Endothelial cell of umbilical vein (primary cell): ENCODE results near the gene PTPRD. TPM values are rescaled to one million over a fixed set of nuclear protein-coding genes. Genes with fewer than 3 reads are reported as not detected.

Experiments used
- BruUV-seq: library from RNA; stranded (reverse); fragments of 400-500 nt; replicated peaks from 2 replicates; lab custom pipeline; 2021; lab: Mats Ljungman, UMichigan
- CTCF ChIA-PET: fragments of 300-600, 350-600 bp; sonication (Branson Sonifier 250); formaldehyde crosslinking; loops from one replicate; lab custom pipeline; 2021; ENCODE audit warnings: antibody characterized with exemption, inconsistent platforms; lab: Charles Lee
- POLR2A ChIA-PET: fragments of 300-600, 350-600 bp; sonication (Branson Sonifier 250); formaldehyde crosslinking; loops from one replicate; lab custom pipeline; 2021; ENCODE audit warnings: antibody characterized with exemption, inconsistent platforms; lab: Charles Lee
- DNase-seq: peaks from one replicate; pipeline ENCODE4 v3.0.0-alpha.2; 2011; ENCODE audit warnings: low read depth, low spot score
- FAIRE-seq: peaks from 2 replicates; lab custom pipeline; 2011; peaks lifted over from hg19 to GRCh38; lab: Jason Lieb, UNC
- H2AFZ ChIP-seq: 2 replicates; pipeline ENCODE4 v1.6.0; 2012; ENCODE audit warnings: low read depth, low read length, control low read depth, inconsistent platforms
- H3K27ac ChIP-seq: 2 replicates; pipeline ENCODE4 v1.5.1; 2011; ENCODE audit warnings: low read depth, mild to moderate bottlenecking, control low read depth, low read length, moderate library complexity; ENCODE audit not compliant: insufficient read depth
- H3K27me3 ChIP-seq, 2 experiments: 2 replicates each; pipeline versions ENCODE4 v1.6.0 to v1.6.1; 2011; ENCODE audit warnings: low read length in 2 of 2, mixed read lengths in 1 of 2; ENCODE audit not compliant: control insufficient read depth in 2 of 2, insufficient read depth in 2 of 2
- H3K36me3 ChIP-seq, 2 experiments: 2 replicates in 1 of 2; 3 replicates in 1 of 2; pipeline ENCODE4 v1.5.1; 2011; ENCODE audit warnings: low read length in 2 of 2, mild to moderate bottlenecking in 1 of 2, moderate library complexity in 1 of 2; ENCODE audit not compliant: control insufficient read depth in 2 of 2, insufficient read depth in 2 of 2; ENCODE audit errors: extremely low read depth in 1 of 2
- H3K4me1 ChIP-seq: 3 replicates; pipeline ENCODE4 v1.5.1; 2011; ENCODE audit warnings: mild to moderate bottlenecking, low read length; ENCODE audit not compliant: control insufficient read depth, insufficient read depth; ENCODE audit errors: extremely low read depth
- H3K4me2 ChIP-seq: 2 replicates; pipeline ENCODE4 v1.6.1; 2011; ENCODE audit warnings: low read length, control low read depth, mixed read lengths; ENCODE audit not compliant: insufficient read depth
- H3K4me3 ChIP-seq, 3 experiments: fragments of 200-600 bp in 1 of 3; sonication (generic), shearing (Covaris generic) in 1 of 3; replicated peaks in 1 of 3; 2 replicates each; pipeline ENCODE4 v1.5.1; 2011 to 2016; ENCODE audit warnings: control low read depth in 3 of 3, low read length in 3 of 3, mild to moderate bottlenecking in 2 of 3, inconsistent platforms in 1 of 3, low read depth in 1 of 3, moderate library complexity in 1 of 3; ENCODE audit not compliant: insufficient read depth in 1 of 3
- H3K79me2 ChIP-seq: 2 replicates; pipeline ENCODE4 v1.6.0; 2012; ENCODE audit warnings: low read length, inconsistent platforms; ENCODE audit not compliant: control insufficient read depth, insufficient read depth
- H3K9ac ChIP-seq: replicated peaks from 2 replicates; pipeline ENCODE3; 2011; ENCODE audit warnings: low read length, control low read depth; ENCODE audit not compliant: insufficient read depth; ENCODE audit errors: extremely low read depth
- H3K9me1 ChIP-seq: replicated peaks from 3 replicates; pipeline ENCODE4 v1.6.0; 2011; ENCODE audit warnings: mild to moderate bottlenecking, low read length; ENCODE audit not compliant: control insufficient read depth, insufficient read depth; ENCODE audit errors: extremely low read depth
- H3K9me3 ChIP-seq: replicated peaks from 2 replicates; pipeline ENCODE4 v1.5.1; 2012; ENCODE audit warnings: low read length, inconsistent platforms; ENCODE audit not compliant: control insufficient read depth, insufficient read depth
- H4K20me1 ChIP-seq: replicated peaks from 2 replicates; pipeline ENCODE3; 2011; ENCODE audit warnings: mild to moderate bottlenecking, low read length; ENCODE audit not compliant: control insufficient read depth, insufficient read depth; ENCODE audit errors: extremely low read depth
- CTCF ChIP-seq, 2 donors: IDR thresholded peaks; 1 replicate in 1 of 2; 2 replicates in 1 of 2; pipeline ENCODE4 v1.5.1; 2011; ENCODE audit warnings: low read length in 2 of 2, mild to moderate bottlenecking in 2 of 2, moderate library complexity in 2 of 2, control low read depth in 1 of 2, inconsistent platforms in 1 of 2, low read depth in 1 of 2; ENCODE audit not compliant: insufficient read depth in 1 of 2; ENCODE audit errors: extremely low read depth in 1 of 2
- EZH2 ChIP-seq: IDR thresholded peaks from 2 replicates; pipeline ENCODE4 v1.6.1; 2012; ENCODE audit warnings: borderline replicate concordance, low read depth, mild to moderate bottlenecking, moderate library complexity, low read length, inconsistent platforms; ENCODE audit not compliant: severe bottlenecking
- FOS ChIP-seq: IDR thresholded peaks from 2 replicates; pipeline ENCODE4 v1.6.1; 2011; ENCODE audit warnings: mild to moderate bottlenecking, low read length, moderate library complexity, borderline replicate concordance; ENCODE audit not compliant: insufficient read depth
- GATA2 ChIP-seq: IDR thresholded peaks from 2 replicates; pipeline ENCODE4 v1.7.0; 2011; ENCODE audit warnings: low read depth, mild to moderate bottlenecking, moderate library complexity, mixed read lengths, low read length; ENCODE audit not compliant: insufficient read length, insufficient read depth
- JUN ChIP-seq: IDR thresholded peaks from 2 replicates; pipeline ENCODE4 v1.6.1; 2011; ENCODE audit warnings: borderline replicate concordance, low read depth; ENCODE audit not compliant: insufficient read length, insufficient read depth
- MAX ChIP-seq: IDR thresholded peaks from 2 replicates; pipeline ENCODE4 v1.6.1; 2011; ENCODE audit not compliant: insufficient read depth, insufficient read length
- MYC ChIP-seq: IDR thresholded peaks from one replicate; pipeline ENCODE4 v1.6.1; 2011; ENCODE audit warnings: mild to moderate bottlenecking, low read depth, low read length
- POLR2A ChIP-seq: IDR thresholded peaks from 2 replicates; pipeline ENCODE4 v1.6.1; 2012; ENCODE audit warnings: low read depth, mild to moderate bottlenecking, control low read depth, low read length
- POLR2AphosphoS5 ChIP-seq: IDR thresholded peaks from 2 replicates; pipeline ENCODE4 v1.6.1; 2012; ENCODE audit warnings: low read depth, mild to moderate bottlenecking, control low read depth, low read length, moderate library complexity; ENCODE audit not compliant: insufficient read depth
- dilution Hi-C: fragments of 300-500 bp; cut with MboI; formaldehyde crosslinking; loops from one replicate; pipeline ENCODE4 v1.15.0; 2019; ENCODE audit warnings: low sequenced_read_pairs; ENCODE audit not compliant: extremely low pct_ligation_motif_present
- intact Hi-C: fragments of 100-400 bp; cut with micrococcal nuclease; formaldehyde crosslinking; loops from one replicate; pipeline ENCODE4 v1.10.0; 2022
- polyA plus RNA-seq, 4 experiments: library from polyadenylated mRNA; depleted of rRNA in 3 of 4; stranded (reverse) in 3 of 4; unstranded in 1 of 4; fragments of >200 nt; gene quantifications; 2 replicates each; pipeline versions ENCODE4 v1.2.1 to v1.2.3, GENCODE V29; 2011 to 2012; ENCODE audit warnings: missing spikeins in 1 of 4
- total RNA-seq: library from RNA; stranded (reverse); gene quantifications from 2 replicates; pipeline ENCODE4 v1.2.3, GENCODE V29; 2021

PTPRD gene
- total and polyA plus RNA-seq, 2 donors (not counting 3 experiments of a cell fraction or from before 2014, with no cell fraction given): 5.5 to 5.7 TPM

GRCh38 chr9:10130061-10130675, 482.6 kb downstream of the PTPRD start:
- dilution Hi-C loops: no loop called here
- Histone ChIP-seq H3K4me1 (no peaks in the 10 kb centered on the region), H3K36me3 (no peaks in the 10 kb centered on the region), H3K27me3 (no peaks in the 10 kb centered on the region), H3K9me1 (no peaks in the 10 kb centered on the region), H3K9me3 (no peaks in the 10 kb centered on the region), H3K27ac (no peak overlapping the region), H2AFZ (no peak overlapping the region), H4K20me1 (no peaks in the 10 kb centered on the region), H3K4me3 (no peak overlapping the region), H3K4me2 (no peak overlapping the region), H3K79me2 (no peaks in the 10 kb centered on the region), H3K9ac (no peak overlapping the region)
- BruUV-seq: no TSS peak
- intact Hi-C loops: no loop called here
- no peak for TF ChIP-seq EZH2
- TF ChIP-seq POLR2A: no peak
- no peak for TF ChIP-seq JUN
- TF ChIP-seq FOS: no peak
- no peak for TF ChIP-seq MYC
- TF ChIP-seq CTCF (IDR thresholded peaks at IDR 0.05; ENCODE audit: extremely low read depth in 1 of 2, insufficient read depth in 1 of 2, low read depth in 1 of 2, low read length in 2 of 2): no peak
- TF ChIP-seq POLR2AphosphoS5: no peak
- no peak for TF ChIP-seq GATA2
- TF ChIP-seq MAX: no peak
- ChIA-PET POLR2A (no interaction called here), CTCF (no interaction called here)
- FAIRE-seq (no peak), DNase-seq (no peak)
